ENCODE results near the gene CAPN10. TPM values are rescaled to one million over a fixed set of nuclear protein-coding genes. Genes with fewer than 3 reads are reported as not detected.
"Not testable (repeated sequence)": the region's sequence is repeated elsewhere in the genome, so short reads cannot be mapped to it uniquely, and the experiment has no call there.

Gene CAPN10
- total RNA-seq, 1 donor from 2014 or later = 55.4 TPM

GRCh38 chr2:240557808-240558207 lies 28.7 kb upstream of the CAPN10 start, which contains the start of gene ANKMY1:
ANKMY1 (minus strand) TSS chr2:240557988; CDS start chr2:240557335, 653 bp downstream.
- intact Hi-C loops (cut with micrococcal nuclease) = loop anchor here (1.0 kb wide), 1 partner anchor 8 kb away; no protein-coding TSS in a partner anchor
- Mint-ChIP-seq H3K27me3 (ENCODE audit: insufficient read depth) (no peaks in the 10 kb centered on the region), H3K36me3 (ENCODE audit: low read depth) (peaks cover 17% of the 10 kb centered on the region), H3K9me3 (no peaks in the 10 kb centered on the region), H3K4me3 (peak within 1 kb of the TSS; percentile 83), H3K27ac (no peak within 1 kb of the TSS), H3K4me1 (ENCODE audit: low read depth) (peaks cover 46% of the 10 kb centered on the region)
- DNase-seq (ENCODE audit: low spot score) = peak; percentile 64

GRCh38 chr2:240558236-240558761 lies 28.2 kb upstream of the CAPN10 start:
- H3K36me3 Mint-ChIP-seq (ENCODE audit: low read depth) = peaks cover 19% of the 10 kb centered on the region
- peaks cover 51% of the 10 kb centered on the region for H3K4me1 Mint-ChIP-seq (ENCODE audit: low read depth)
- DNase-seq (ENCODE audit: low spot score) = no peak
- H3K27me3 Mint-ChIP-seq (ENCODE audit: insufficient read depth) = no peaks in the 10 kb centered on the region
- peak overlapping the region; percentile 83 for H3K4me3 Mint-ChIP-seq
- no peaks in the 10 kb centered on the region for H3K9me3 Mint-ChIP-seq
- intact Hi-C loops (cut with micrococcal nuclease) = loop anchor here (1.0 kb wide), 1 partner anchor 8 kb away; no protein-coding TSS in a partner anchor
- no peak overlapping the region for H3K27ac Mint-ChIP-seq

DNA sequence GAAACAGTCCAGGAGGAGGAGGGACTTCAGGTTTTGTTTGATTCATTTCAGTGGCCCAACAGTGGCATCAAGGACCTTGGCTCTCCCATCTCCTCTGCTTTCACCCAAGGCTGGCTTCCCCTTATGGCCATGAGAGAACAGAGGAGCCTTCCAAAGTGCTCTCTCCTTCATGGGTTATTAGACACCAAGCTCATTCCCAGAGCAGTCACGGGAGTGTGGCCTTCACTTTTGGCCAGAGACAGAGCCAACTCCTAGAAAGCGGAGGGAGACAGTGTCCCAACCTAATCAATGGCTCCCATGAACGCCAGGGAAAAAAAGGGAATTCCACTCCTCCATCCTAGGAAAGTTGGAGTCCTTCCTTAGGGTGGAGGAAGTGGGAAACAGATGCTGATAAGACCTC lies 27.2 kb upstream of the CAPN10 start:
- Mint-ChIP-seq H3K4me1 (ENCODE audit: low read depth) (peaks cover 61% of the 10 kb centered on the region), H3K27me3 (ENCODE audit: insufficient read depth) (no peaks in the 10 kb centered on the region), H3K9me3 (no peaks in the 10 kb centered on the region), H3K36me3 (ENCODE audit: low read depth) (peaks cover 26% of the 10 kb centered on the region), H3K4me3 (peak overlapping the region; percentile 83), H3K27ac (peak overlapping the region; percentile 81)
- no peak for DNase-seq (ENCODE audit: low spot score)
- intact Hi-C loops (cut with micrococcal nuclease) = no loop called here

DNA sequence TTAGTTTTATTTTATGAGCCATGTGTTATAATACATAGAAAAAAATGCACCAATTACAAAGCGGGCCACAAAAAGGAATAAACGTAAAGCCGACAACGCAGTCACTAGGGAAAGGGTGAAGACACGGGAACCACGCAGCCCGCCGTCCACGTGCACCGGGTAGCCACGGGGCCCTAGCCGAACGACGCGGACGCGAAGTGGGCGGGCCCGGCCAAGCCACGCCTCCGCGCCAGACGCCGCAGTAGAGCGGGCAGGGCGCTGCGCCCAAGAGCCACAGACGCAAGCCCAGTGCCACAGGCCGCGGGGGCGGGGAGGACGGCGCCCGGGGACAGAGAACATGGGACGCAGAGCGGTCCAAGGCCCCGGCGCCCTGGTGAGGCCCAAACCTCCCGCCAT lies 26.5 kb upstream of the CAPN10 start, which contains the start of gene DUSP28:
Gene DUSP28 (plus strand): TSS at position 274 of the 396 bp plus-strand sequence. CDS start 328 bp downstream, outside the sequence.
- Mint-ChIP-seq H3K27ac (peak within 1 kb of the TSS; percentile 95), H3K4me1 (ENCODE audit: low read depth) (peaks cover 69% of the 10 kb centered on the region), H3K9me3 (no peaks in the 10 kb centered on the region), H3K27me3 (ENCODE audit: insufficient read depth) (no peaks in the 10 kb centered on the region), H3K4me3 (peak within 1 kb of the TSS; percentile 90), H3K36me3 (ENCODE audit: low read depth) (peaks cover 32% of the 10 kb centered on the region)
- peak; percentile 91 for DNase-seq (ENCODE audit: low spot score)
- intact Hi-C loops (cut with micrococcal nuclease) = loop anchor here (2.0 to 10.0 kb wide), 7 partner anchors 125 to 1321 kb away; partner anchors contain the start of genes COPS9, FARP2, GPC1 and NDUFA10

DNA sequence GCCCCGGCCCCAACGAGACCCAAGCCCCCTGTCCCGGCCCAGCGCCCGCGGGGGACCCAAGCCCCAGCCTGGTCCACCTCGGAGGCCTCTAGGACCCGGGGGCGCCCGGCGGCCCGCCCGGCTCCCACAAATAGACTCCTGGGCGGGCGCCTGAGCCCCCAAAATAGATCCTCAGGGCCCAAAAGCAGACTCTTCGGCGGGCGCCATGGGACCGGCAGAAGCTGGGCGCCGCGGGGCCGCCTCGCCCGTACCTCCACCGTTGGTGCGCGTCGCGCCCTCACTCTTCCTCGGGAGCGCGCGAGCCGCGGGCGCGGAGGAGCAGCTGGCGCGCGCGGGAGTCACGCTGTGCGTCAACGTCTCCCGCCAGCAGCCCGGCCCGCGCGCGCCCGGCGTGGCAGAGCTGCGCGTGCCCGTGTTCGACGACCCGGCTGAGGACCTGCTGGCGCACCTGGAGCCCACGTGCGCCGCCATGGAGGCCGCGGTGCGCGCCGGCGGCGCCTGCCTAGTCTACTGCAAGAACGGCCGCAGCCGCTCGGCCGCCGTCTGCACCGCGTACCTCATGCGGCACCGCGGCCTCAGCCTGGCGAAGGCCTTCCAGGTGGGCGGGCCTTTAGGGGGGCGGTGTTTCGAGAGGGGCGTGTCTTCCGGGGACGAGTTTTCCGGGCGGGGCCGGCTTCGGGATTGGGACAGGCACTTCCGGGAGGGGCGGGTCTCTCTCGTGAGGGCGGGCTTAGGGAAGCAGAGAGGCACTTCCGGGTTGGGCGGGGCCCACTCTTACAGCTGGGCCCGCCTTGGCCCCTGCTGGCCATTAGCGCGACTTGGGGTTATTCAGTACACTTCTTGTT lies 25.8 kb upstream of the CAPN10 start:
- Mint-ChIP-seq H3K4me3 (peak overlapping the region; percentile 90), H3K4me1 (ENCODE audit: low read depth) (peaks cover 75% of the 10 kb centered on the region), H3K36me3 (ENCODE audit: low read depth) (peaks cover 35% of the 10 kb centered on the region), H3K27me3 (ENCODE audit: insufficient read depth) (no peaks in the 10 kb centered on the region), H3K9me3 (no peaks in the 10 kb centered on the region), H3K27ac (peak overlapping the region; percentile 95)
- intact Hi-C loops (cut with micrococcal nuclease) = loop anchor here (1.0 to 10.0 kb wide), 13 partner anchors 26 to 1320 kb away; partner anchors contain the start of genes CAPN10, COPS9, FARP2 and GPC1
- DNase-seq (ENCODE audit: low spot score) = peak; percentile 99

- Mint-ChIP-seq H3K4me1 (ENCODE audit: low read depth) (peaks cover 79% of the 10 kb centered on the region), H3K4me3 (peak overlapping the region; percentile 90), H3K27me3 (ENCODE audit: insufficient read depth) (no peaks in the 10 kb centered on the region), H3K36me3 (ENCODE audit: low read depth) (peaks cover 35% of the 10 kb centered on the region), H3K9me3 (no peaks in the 10 kb centered on the region), H3K27ac (peak overlapping the region; percentile 95)
- intact Hi-C loops (cut with micrococcal nuclease) = loop anchor here (1.0 to 10.0 kb wide), 13 partner anchors 25 to 1319 kb away; partner anchors contain the start of genes CAPN10, COPS9, FARP2 and GPC1
- no peak for DNase-seq (ENCODE audit: low spot score)
Measured at GRCh38 chr2:240561325-240561971, 25.1 kb upstream of the CAPN10 start.

DNA sequence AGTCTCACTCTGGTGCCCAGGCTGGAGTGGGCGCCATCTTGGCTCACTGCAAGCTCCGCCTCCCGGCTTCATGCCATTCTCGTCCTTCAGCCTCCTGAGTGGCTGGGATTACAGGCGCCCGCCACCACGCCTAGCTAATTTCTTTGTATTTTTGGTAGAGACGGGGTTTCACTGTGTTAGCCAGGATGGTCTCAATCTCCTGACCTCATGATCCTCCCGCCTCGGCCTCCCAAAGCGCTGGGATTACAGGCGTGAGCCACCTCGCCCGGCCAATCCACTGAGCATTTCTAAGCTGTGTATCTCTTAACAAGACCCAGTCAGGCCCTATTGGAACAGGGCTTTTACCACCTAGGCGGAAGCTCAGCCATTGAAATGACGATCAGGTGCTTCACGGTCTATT lies 23.3 kb upstream of the CAPN10 start:
- not testable (repeated sequence) for H3K9me3 Mint-ChIP-seq; H3K27ac Mint-ChIP-seq; DNase-seq (ENCODE audit: low spot score); H3K27me3 Mint-ChIP-seq (ENCODE audit: insufficient read depth)
- peak overlapping the region; percentile 26 for H3K4me3 Mint-ChIP-seq
- peaks cover 36% of the 10 kb centered on the region for H3K36me3 Mint-ChIP-seq (ENCODE audit: low read depth)
- H3K4me1 Mint-ChIP-seq (ENCODE audit: low read depth) = peaks cover 83% of the 10 kb centered on the region
- intact Hi-C loops (cut with micrococcal nuclease) = loop anchor here (5.0 to 10.0 kb wide), 5 partner anchors 142 to 1052 kb away; partner anchors contain the start of genes COPS9, FARP2 and NDUFA10

DNA sequence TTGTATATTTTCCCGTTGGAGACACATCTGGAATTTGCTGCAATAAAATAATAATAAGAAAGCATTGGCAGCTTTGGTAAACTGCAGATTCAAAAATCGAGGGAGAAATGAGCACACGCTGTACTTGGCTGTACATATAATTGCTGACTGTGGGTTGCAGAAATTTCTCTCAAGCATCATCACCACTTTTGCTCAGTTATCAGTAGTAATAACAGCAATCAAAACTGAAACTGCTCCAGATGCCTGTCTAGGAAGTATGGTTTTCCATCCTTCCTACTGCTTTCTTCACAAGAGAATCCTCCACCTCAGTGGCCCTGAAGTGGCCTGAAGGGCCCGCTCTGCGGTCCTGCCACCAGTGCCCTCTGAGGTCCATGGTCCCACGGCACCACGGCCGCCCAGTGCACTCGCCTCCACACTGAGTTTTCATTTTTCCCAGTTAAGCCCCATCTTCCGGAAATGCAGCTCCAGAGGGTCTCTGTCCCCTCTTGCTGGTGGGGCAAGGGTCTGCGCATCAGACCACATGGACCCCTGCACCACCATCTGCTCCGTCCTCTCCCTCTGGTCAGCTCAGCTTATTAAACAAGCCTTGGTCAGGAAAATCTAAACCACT lies 22.5 kb upstream of the CAPN10 start:
- intact Hi-C loops (cut with micrococcal nuclease) = loop anchor here (5.0 to 10.0 kb wide), 5 partner anchors 141 to 1051 kb away; partner anchors contain the start of genes COPS9, FARP2 and NDUFA10
- Mint-ChIP-seq H3K27ac (peak overlapping the region; percentile 99), H3K27me3 (ENCODE audit: insufficient read depth) (no peaks in the 10 kb centered on the region), H3K4me1 (ENCODE audit: low read depth) (peaks cover 75% of the 10 kb centered on the region), H3K4me3 (peak overlapping the region; percentile 93), H3K9me3 (no peaks in the 10 kb centered on the region), H3K36me3 (ENCODE audit: low read depth) (peaks cover 33% of the 10 kb centered on the region)
- DNase-seq (ENCODE audit: low spot score) = no peak

DNA sequence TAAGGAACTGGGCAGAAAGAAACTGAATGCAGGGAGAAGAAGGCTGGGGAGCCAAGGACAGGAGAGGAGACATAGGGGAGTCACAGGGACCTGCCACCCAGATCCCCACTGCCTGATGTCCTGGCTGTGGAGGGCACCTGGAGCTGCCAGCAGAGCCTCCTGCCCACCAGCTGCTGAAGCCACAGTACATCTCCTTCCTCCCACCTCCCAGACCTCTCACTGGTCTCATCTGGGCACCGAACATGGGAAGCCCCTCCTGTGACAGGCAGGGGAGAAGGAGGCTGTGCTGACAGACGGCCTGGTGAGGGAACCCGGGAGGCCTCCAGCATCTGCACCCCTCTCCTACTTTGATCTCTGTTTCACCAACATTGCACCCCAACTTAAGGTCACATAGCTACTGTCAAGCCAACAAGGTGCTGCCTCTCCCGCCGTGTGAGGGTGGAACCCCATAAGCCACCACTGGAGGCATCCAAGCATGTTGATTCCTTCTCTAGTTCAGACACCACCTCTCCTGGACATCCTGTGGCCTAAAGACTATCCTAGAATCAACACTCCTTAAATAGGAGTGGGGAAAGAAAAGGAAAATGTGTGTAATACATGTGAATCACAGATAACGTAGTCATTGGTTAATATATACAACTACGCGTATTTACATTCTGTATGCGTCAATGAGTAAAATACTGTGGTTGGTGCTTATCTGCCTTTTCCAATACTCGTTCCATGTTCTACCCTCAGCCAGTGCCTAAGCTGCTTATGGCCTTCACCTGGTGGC lies 21.8 kb upstream of the CAPN10 start:
- Mint-ChIP-seq H3K27me3 (ENCODE audit: insufficient read depth) (no peaks in the 10 kb centered on the region), H3K4me3 (peak overlapping the region; percentile 93), H3K36me3 (ENCODE audit: low read depth) (peaks cover 29% of the 10 kb centered on the region), H3K27ac (peak overlapping the region; percentile 99), H3K9me3 (no peaks in the 10 kb centered on the region), H3K4me1 (ENCODE audit: low read depth) (peaks cover 74% of the 10 kb centered on the region)
- DNase-seq (ENCODE audit: low spot score) = no peak
- intact Hi-C loops (cut with micrococcal nuclease) = loop anchor here (1.0 to 10.0 kb wide), 10 partner anchors 57 to 1123 kb away; partner anchors contain the start of genes ATG4B, COPS9, DTYMK and FARP2

- peak; percentile 90 for DNase-seq (ENCODE audit: low spot score)
- no peaks in the 10 kb centered on the region for H3K9me3 Mint-ChIP-seq
- H3K4me3 Mint-ChIP-seq = peak overlapping the region; percentile 93
- H3K27ac Mint-ChIP-seq = peak overlapping the region; percentile 99
- H3K36me3 Mint-ChIP-seq (ENCODE audit: low read depth) = peaks cover 29% of the 10 kb centered on the region
- peaks cover 78% of the 10 kb centered on the region for H3K4me1 Mint-ChIP-seq (ENCODE audit: low read depth)
- intact Hi-C loops (cut with micrococcal nuclease) = loop anchor here (1.0 to 10.0 kb wide), 12 partner anchors 7 to 1122 kb away; partner anchors contain the start of genes ATG4B, CAPN10, COPS9 and DTYMK
- H3K27me3 Mint-ChIP-seq (ENCODE audit: insufficient read depth) = no peaks in the 10 kb centered on the region
Measured at GRCh38 chr2:240565333-240566202, 21.0 kb upstream of the CAPN10 start.

Data from activated T-helper 1 cell treated with anti-CD3 and anti-CD28 coated beads, Interleukin-12 subunit alpha, Interleukin-12 subunit beta, Interleukin-2, Interleukin-4 antibody, amounts not matched to agents 30 ng/mL and 10 ng/mL and 1 ng/mL, durations not matched to agents 14 hours and 24 hours and 36 hours (primary cell).